Measurements from ENCODE around the gene TNNI3K.

DNA sequence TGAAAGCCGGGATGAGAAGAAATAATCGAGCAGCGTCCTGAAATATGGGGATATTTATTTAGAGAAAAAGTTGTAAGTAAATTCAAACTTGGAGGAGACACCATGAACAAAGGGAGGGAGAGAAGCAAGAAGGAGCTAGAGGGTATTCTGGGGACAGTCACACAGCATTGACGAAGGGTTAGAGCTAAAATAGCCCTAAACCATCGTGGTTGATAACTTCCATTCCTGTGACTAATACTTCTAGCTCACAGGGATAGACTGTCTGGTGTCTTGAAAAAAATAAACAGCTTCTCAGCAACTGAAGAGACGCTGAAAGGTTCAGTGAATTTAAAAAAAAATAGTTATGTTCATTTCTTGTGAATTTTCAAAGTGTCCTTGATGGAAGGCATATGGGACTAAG is 190.5 kb downstream of the TNNI3K start:
- TF ChIP-seq POLR2A (IDR thresholded peaks at IDR 0.05; ENCODE audit: low read depth) (no peak), CTCF (IDR thresholded peaks at IDR 0.05) (no peak)

Measured in esophagus muscularis mucosa (tissue), 3 donors.